Stimulated activated CD4-positive, alpha-beta T cell treated with anti-CD3 and anti-CD28 coated beads, Interleukin-1b, Interleukin-23, amount 100 ng/mL, for 48 hours (primary cell): ENCODE measurements around the gene TPRG1.

ENCODE experiments used
- DNase-seq: peaks from one replicate; pipeline ENCODE4 v3.0.0-alpha.2; 2020

The TPRG1 gene

GRCh38 chr3:189286916-189287315, 115.1 kb downstream of the TPRG1 start:
- no peak for DNase-seq

GRCh38 chr3:189288348-189289235, 116.8 kb downstream of the TPRG1 start:
- DNase-seq: no peak

DNA sequence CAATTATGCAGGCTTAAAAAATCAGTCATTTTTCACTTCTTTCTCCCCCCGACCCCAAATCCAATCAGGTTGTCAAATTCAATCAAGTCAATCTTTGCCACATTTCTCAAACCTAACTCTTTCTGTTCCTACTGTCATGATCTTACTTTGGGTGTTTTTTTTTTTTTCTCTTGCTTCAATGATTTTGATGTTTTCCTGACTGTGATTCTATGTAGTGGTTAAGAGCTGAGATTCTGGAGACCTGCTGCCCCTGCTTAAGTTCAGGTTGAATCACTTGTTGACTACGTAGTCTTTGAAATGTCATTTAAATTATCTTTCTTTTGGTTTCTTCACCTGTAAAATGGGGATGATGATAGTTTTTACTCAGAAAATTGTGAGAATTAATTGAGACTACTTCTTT, 117.5 kb downstream of the TPRG1 start:
- DNase-seq: no peak

DNA sequence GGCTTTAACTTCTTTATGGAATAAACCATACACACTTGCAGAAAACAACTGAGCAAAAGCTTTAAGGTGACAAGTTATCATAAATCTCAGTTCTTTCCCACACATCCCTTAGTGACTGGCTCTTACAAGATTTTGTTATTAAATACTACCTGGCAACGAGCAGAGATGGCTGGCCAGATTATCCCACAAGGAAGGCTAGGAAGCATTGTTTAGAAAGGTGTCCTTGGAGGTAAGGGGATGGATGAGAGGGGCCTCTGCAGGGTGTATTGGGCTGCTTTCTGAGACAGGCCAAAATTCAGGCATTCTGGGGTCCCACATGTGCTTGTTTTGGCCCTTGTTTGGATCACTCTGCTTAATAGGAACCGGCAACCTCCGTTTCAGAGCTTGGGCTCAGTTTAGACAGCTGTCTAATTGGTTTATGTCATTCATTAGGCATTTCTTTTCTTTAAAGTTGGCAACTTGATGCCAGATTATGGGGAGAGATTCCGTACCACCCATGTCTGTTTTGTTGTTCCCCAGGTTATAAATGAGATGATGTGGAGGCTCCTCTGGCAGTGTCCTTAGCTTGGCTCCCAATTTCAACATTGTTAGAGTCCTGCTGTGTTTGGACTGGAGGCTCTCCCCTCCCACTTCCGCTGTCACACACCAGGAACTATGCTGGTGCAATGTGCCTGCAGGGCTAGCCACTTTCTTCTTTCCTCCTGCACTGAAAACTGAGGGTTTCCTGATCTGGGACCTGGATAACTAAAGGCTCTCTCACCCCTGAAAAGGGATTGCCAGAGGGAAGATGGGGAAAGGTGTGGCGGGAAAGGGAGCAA, 121.1 kb downstream of the TPRG1 start:
- no peak for DNase-seq

- no peak for DNase-seq
These were observed 122.9 kb downstream of the TPRG1 start for GRCh38 chr3:189294649-189295048.

GRCh38 chr3:189295089-189295488, 123.3 kb downstream of the TPRG1 start:
- no peak for DNase-seq

DNA sequence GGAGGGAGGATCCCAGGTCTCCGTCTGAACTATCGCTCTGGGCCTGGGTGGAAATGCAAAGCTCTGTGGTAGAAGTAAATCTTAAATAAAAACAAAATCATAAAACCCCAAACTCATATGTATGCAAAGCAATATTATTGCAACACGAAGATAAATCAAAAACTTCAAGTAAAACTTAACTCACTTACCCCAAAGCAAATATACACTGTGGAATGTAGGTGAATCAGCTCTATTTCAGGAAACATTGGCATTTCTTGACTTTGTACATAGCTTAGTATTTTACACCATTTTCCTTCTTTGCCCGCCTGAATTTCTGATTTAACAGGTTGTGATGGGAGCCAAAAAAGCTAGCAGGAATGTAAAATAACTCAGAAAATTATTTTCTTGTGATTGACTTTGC, 126.2 kb downstream of the TPRG1 start:
- no peak for DNase-seq

GRCh38 chr3:189298469-189299375, 127.0 kb downstream of the TPRG1 start:
- DNase-seq: peak; percentile 41

- DNase-seq: no peak
These were observed 128.6 kb downstream of the TPRG1 start for GRCh38 chr3:189300345-189300744.

- no peak for DNase-seq
These were observed 129.7 kb downstream of the TPRG1 start for GRCh38 chr3:189301479-189301878.

GRCh38 chr3:189303584-189303983, 131.8 kb downstream of the TPRG1 start:
- no peak for DNase-seq

GRCh38 chr3:189304465-189305351, 132.9 kb downstream of the TPRG1 start:
- peak; percentile 43 for DNase-seq

DNA sequence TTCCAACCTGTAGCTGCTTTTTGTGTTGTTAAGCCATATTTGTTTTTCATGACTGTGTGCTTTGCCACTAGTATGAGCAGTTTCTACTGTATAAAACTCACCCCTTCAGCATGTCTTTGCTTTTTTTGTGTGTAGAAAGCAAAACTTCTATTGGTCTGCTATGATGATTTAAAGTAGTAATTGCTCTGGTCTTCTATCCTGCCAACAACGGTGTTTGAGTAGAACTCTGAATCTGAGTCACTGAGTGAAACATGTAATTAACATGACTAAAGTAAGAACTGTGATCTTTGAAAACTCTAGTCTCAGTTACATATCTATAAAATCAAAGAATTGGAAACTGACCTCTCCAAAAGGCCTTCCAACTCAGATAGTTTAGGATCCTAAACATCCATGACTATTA, 133.6 kb downstream of the TPRG1 start:
- no peak for DNase-seq

DNA sequence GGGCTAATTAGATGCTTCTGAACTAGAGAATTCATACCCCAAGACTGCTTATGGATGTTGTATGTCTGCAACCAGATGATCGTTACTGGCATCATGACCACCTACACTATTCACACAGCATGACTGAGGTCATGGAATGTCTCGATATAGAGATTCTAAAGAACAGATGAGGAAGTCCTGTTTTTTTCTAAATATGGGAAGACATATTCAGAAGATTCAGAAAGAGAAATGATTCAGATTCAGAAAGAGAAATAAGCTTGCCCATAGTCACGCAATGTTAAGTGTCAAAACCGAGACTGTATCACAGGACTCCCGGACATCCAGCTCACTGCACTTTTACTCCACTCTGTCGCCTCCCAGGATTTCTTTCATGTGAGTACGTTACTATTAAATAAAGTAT, 136.2 kb downstream of the TPRG1 start:
- no peak for DNase-seq

DNA sequence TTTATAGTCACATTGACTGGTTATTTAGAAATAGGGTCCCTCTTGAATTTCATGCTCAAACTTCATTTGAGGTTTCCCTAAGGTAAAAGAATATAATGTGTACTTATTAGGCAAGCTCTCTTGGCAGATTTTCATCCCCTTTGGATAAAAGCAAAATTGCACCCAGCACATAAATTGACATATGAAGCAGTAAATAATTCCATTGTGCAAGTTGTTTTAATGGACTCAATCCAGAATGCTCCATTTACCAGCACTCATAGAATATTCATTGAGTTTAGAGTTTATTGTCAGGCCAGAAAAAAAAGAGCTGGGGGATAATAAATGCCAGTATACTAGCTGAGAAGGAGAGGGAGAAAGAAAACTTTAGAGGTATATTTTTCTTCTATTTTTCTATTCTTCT, 136.8 kb downstream of the TPRG1 start:
- no peak for DNase-seq

- no peak for DNase-seq
These were observed 137.7 kb downstream of the TPRG1 start for GRCh38 chr3:189309400-189309975.

DNA sequence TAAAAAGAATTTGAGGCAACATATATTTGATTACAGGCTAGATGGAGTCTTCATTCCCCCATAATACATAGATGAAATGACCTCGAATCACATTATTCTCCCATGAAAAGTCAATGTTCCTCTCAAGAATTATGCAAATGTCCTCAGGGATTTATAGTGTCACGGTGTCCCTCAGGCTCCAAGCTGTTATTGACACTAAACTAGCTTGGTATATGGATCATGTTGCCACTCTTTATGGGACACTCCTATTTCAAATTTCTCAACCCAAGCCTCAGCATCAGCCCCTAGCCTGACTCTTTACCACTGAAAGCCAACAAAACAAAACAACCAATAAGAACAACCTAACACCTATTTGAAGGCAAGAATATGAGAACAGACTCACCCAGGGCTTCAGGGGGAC, 139.8 kb downstream of the TPRG1 start:
- no peak for DNase-seq

DNA sequence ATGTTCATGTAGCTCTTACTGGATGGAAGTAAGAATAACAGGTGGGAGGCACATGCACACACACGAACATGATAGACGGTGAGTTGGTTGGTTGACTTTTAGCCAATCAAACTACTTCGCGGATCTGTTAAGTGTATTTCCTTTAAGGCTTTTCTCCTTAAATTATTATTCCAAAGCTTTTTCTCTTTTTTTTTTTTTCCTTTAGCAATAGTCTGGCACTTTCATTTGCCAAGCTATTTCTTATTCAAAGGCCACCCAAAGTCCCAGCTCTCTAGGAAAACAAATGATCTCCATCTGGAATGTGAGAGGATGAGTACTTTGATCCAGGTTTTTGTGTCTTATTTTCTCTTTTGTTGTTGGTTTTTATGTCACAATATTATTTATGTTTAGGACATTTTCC, 141.1 kb downstream of the TPRG1 start:
- DNase-seq: no peak

GRCh38 chr3:189316296-189317019, 144.7 kb downstream of the TPRG1 start:
- no peak for DNase-seq

GRCh38 chr3:189317911-189318310, 146.1 kb downstream of the TPRG1 start:
- DNase-seq: no peak

GRCh38 chr3:189320511-189320910, 148.7 kb downstream of the TPRG1 start:
- DNase-seq: no peak
